ENCODE results near the gene EMP2. TPM values are rescaled to one million over a fixed set of nuclear protein-coding genes. Genes with fewer than 3 reads are reported as not detected.

EMP2 gene
- total RNA-seq, 1 donor from 2014 or later = 0.09 TPM

DNA sequence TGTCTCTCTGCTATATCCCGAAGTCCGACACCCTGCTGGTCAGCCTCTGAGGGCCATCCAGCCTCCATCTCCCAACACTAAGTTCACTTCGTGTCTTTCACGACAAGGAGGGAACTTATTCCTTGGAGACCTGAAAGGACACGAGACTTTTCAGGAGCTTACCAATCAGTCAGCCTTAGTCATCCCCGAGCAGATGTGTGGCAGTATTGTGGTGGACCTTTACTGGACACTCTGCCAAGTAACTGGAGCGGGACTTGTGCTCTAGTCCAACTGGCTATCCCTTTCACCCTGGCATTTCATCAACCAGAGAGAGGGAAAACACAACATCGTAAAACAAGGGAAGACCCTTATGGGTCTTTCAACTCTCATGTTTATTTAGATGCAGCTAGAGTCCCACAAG lies 87.1 kb downstream of the EMP2 start:
- Mint-ChIP-seq H3K4me1 (ENCODE audit: low read depth) (no peaks in the 10 kb centered on the region), H3K4me3 (ENCODE audit: low read depth) (no peak overlapping the region), H3K9me3 (peaks cover 27% of the 10 kb centered on the region), H3K27me3 (ENCODE audit: low read depth) (peaks cover 5% of the 10 kb centered on the region), H3K27ac (no peak overlapping the region), H3K36me3 (ENCODE audit: low read depth) (no peaks in the 10 kb centered on the region)
- no peak for DNase-seq (ENCODE audit: low spot score)
- intact Hi-C loops (cut with micrococcal nuclease) = no loop called here

DNA sequence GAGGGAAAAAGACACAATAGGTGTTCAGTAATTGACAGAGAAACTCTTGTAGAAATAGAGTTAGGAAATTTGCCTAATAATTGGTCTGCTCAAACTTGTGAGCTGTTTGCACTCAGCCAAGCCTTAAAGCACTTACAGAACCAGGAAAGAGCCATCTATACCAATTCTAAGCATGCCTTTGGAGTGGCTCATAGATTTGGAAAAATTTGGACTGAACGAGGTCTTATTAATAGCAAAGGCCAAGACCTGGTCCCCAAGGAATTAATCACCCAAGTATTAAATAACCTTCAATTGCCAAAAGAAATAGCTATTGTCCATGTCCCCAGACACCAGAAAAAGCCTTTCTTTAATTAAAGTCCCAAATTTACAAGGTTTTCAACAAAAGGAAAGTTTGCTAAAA lies 90.3 kb downstream of the EMP2 start:
- Mint-ChIP-seq H3K36me3 (ENCODE audit: low read depth) (peaks cover 5% of the 10 kb centered on the region), H3K27ac (no peak overlapping the region), H3K9me3 (peaks cover 31% of the 10 kb centered on the region), H3K27me3 (ENCODE audit: low read depth) (peaks cover 5% of the 10 kb centered on the region), H3K4me3 (ENCODE audit: low read depth) (no peak overlapping the region), H3K4me1 (ENCODE audit: low read depth) (no peaks in the 10 kb centered on the region)
- DNase-seq (ENCODE audit: low spot score) = no peak
- intact Hi-C loops (cut with micrococcal nuclease) = no loop called here

DNA sequence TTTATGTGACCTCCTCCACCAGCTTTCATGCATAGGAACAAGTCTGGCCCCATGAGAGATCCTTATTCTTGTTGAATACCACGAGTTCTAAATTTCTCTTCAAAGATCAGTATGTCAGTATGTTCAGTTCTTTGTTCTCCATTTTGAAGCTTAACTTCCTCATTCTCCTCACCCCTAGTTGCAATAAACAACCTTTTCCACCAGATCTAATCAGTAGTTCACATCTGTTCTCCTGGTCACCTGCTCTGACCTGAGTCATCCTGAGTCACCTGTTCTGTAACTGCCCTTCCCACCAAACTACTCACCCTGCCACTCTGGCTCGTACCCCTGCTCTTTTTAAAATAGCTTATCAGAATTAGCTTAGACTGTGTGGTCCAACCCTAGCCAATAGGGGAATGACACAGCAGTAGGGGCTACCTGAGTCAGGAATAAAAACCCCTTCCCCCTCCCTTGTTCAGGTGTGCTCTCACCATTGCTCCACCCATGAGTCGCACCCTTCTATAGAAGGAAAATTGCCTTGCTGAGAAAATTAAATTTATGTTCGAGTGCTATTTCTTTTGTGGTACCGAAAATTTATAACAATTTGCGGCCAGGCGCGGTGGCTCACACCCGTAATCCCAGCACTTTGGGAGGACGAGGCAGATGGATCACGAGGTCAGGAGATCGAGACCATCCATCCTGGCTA lies 94.6 kb downstream of the EMP2 start:
- H3K4me3 Mint-ChIP-seq (ENCODE audit: low read depth) = no peak overlapping the region
- H3K9me3 Mint-ChIP-seq = peaks cover 25% of the 10 kb centered on the region
- DNase-seq (ENCODE audit: low spot score) = no peak
- peaks cover 5% of the 10 kb centered on the region for H3K27me3 Mint-ChIP-seq (ENCODE audit: low read depth)
- intact Hi-C loops (cut with micrococcal nuclease) = no loop called here
- H3K36me3 Mint-ChIP-seq (ENCODE audit: low read depth) = peaks cover 28% of the 10 kb centered on the region
- no peaks in the 10 kb centered on the region for H3K4me1 Mint-ChIP-seq (ENCODE audit: low read depth)
- no peak overlapping the region for H3K27ac Mint-ChIP-seq

DNA sequence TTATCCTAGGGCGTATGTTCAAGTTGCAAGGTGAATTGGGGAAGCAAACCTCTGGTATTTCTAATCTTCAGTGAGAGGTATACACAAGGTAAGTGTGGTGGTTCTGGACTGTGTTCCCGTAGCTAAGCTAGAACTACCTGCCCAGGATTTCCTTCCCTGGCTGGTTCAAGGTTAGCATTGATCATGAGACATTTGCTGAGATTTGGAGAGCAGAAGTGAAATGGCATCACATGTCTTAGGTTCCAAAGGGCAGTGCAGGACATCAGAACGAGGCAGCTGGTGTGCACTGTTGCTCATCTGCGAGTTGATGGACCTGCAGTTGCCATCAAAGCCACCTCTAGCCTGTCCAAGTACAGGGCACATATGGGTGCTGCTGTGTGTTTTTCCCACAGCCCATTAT lies 95.2 kb downstream of the EMP2 start:
- no peak for DNase-seq (ENCODE audit: low spot score)
- Mint-ChIP-seq H3K27me3 (ENCODE audit: low read depth) (peaks cover 5% of the 10 kb centered on the region), H3K27ac (no peak overlapping the region), H3K4me1 (ENCODE audit: low read depth) (no peaks in the 10 kb centered on the region), H3K9me3 (peaks cover 25% of the 10 kb centered on the region), H3K4me3 (ENCODE audit: low read depth) (no peak overlapping the region), H3K36me3 (ENCODE audit: low read depth) (peaks cover 33% of the 10 kb centered on the region)
- intact Hi-C loops (cut with micrococcal nuclease) = no loop called here

DNA sequence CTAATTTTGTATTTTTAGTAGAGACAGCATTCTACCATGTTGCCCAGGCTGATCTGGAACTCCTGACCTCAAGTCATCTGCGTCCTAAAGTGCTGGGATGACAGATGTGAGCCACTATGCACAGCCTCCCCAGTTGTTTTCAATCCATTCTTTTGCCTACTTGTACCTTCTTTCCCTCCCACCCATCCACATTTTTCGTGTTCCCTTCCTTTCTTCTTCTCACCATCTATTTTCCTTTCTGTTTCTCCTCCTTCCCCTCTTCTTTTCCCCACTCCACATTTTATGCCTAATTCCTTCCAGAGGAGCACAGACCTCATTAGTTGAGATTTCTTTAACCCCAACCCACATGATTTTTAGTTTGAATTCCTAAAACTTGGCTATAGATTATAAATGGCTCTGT lies 100.2 kb downstream of the EMP2 start:
- no peak overlapping the region for H3K4me3 Mint-ChIP-seq (ENCODE audit: low read depth)
- peaks cover 60% of the 10 kb centered on the region for H3K36me3 Mint-ChIP-seq (ENCODE audit: low read depth)
- peaks cover 15% of the 10 kb centered on the region for H3K9me3 Mint-ChIP-seq
- no peaks in the 10 kb centered on the region for H3K4me1 Mint-ChIP-seq (ENCODE audit: low read depth)
- H3K27ac Mint-ChIP-seq = no peak overlapping the region
- intact Hi-C loops (cut with micrococcal nuclease) = no loop called here
- H3K27me3 Mint-ChIP-seq (ENCODE audit: low read depth) = no peaks in the 10 kb centered on the region
- no peak for DNase-seq (ENCODE audit: low spot score)

Other genes with a start within 250 kb of the EMP2 start
- gene ATF7IP2, start 194.5 kb downstream of the EMP2 start, total RNA-seq = 22.9 and 28.1 TPM in 2 replicates
- not detected in 2 replicates for gene TEKT5, start 114.3 kb upstream of the EMP2 start, total RNA-seq
- gene NUBP1, start 163.2 kb upstream of the EMP2 start, total RNA-seq = 33.9 and 35.9 TPM in 2 replicates
- gene TVP23A, start 238.2 kb upstream of the EMP2 start, total RNA-seq = 0.05 TPM in 1 of 2 replicates, not detected in the other

Data from activated T-helper 2 cell treated with anti-CD3 and anti-CD28 coated beads, Interferon-gamma antibody, Interleukin-2, Interleukin-4, amounts not matched to agents 10 μg/mL and 5 μg/mL and 100 μg/mL, durations not matched to agents 14 hours and 24 hours and 36 hours (primary cell).